ENCODE measurements around the gene CUX1.

The CUX1 gene

GRCh38 chr7:101952355-101953247 lies 135.2 kb downstream of the CUX1 start:
- no peak for DNase-seq

GRCh38 chr7:101953248-101953819 lies 135.9 kb downstream of the CUX1 start:
- no peak for DNase-seq

- no peak for DNase-seq
These were observed 137.1 kb downstream of the CUX1 start for GRCh38 chr7:101954499-101954898.

GRCh38 chr7:101956130-101956529 lies 138.7 kb downstream of the CUX1 start:
- DNase-seq, result no peak

GRCh38 chr7:101957744-101958525 lies 140.5 kb downstream of the CUX1 start:
- no peak for DNase-seq

DNA sequence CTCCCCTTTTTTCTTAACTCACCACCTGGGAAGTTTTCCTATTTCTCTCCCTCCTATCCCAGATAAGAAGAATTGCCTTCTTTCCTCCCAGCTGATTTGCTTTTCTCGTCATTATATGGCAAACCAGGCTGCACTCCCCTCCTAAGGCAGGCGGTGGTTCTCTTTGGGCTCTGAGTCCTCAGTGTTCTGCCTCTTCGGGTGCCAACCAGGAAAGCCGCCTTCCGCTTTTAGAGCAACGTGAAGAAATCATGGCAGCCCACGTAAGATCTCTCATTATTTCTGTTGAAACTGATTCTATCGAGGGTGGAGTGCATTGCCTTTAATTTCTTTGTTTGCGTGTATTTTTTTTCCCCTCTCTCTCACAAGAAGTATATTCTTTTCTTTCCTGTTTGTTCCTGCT lies 141.9 kb downstream of the CUX1 start:
- no peak for DNase-seq

DNA sequence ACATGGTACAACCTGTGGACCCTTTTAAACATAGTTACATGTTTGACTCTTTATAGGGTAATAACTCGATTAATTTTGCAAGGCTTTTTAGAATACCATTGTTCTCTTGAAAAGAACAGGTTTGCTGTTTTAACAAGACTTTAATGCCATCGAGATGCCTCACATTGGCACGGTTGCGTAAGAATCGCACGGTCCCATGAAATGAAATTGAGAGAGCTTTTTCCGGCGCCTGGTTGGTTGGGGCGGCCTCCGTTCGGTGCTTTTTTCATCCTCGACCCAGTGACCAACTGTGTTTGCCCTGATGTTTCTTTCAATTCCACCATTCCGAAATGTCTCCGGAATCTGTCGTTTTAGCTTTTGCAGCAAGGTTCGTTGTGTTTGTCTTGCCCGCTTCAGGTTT lies 142.4 kb downstream of the CUX1 start:
- no peak for DNase-seq

GRCh38 chr7:101960323-101960722 lies 142.9 kb downstream of the CUX1 start:
- DNase-seq, result no peak

DNA sequence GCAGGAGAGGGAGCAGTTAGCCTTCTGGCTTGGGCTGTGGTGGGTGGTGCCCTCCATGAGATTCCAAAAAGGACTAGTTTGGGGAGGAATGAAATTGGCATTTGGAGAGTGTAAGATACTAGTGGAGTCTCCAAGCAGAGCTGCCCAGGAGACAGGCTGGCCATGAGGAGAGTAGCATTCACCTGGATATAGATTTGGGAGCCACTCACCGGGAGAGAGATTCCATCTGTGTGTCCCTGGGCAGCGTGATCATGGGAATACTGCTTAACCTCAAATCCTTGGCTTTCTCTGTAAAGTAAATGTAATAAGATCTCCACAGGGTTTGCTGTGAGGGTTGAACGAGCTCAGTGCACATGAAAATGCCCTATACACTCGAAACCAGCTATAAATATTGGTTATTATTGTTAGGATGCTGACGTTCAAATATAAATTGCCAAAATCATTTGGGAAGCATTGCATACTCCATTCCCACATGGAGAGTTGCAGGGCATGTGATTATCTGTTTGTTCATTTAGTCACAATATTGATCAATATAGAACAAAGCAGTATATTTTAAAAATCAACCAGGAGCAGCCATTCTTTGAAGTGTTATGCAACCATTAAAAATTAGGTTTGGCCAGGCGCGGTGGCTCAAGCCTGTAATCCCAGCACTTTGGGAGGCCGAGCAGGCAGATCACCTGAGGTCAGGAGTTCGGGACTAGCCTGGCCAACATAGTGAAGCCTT lies 143.7 kb downstream of the CUX1 start:
- no peak for DNase-seq

DNA sequence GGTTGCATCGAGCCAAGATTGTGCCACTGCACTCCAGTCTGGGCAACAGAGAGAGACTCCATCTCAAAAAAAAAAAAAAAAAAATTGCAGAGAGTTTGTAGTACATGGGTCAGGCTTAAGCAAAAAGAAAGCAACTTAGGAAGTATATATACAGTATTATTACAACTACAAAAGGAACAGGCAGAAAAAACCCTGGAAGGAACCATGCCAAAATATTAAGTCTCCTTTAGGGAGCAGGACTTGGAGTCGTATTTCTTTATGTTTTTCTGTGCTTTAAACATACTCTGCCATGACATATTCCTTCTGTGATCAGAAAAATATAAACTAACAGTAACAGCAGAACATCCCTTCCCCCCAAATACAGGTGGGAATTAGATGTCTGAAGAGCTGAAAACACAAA lies 144.4 kb downstream of the CUX1 start:
- no peak for DNase-seq

DNA sequence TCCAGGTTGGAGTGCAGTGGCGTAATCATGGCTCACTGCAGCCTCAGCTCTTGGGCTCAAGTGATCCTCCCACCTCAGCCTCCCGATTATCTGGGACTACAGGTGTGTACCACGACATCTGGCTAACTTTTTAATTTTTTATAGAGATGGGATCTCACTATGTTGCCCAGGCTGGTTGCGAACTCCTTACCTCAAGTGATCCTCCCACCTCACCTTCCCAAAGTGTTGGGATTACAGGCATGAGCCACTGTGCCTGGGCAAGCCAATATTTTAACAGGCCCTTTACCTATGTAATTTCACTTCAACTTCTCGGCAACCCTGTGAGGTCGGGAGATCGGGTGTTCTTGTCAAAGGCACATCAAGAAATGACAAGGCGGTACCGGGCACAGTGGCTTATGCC lies 146.3 kb downstream of the CUX1 start:
- no peak for DNase-seq

DNA sequence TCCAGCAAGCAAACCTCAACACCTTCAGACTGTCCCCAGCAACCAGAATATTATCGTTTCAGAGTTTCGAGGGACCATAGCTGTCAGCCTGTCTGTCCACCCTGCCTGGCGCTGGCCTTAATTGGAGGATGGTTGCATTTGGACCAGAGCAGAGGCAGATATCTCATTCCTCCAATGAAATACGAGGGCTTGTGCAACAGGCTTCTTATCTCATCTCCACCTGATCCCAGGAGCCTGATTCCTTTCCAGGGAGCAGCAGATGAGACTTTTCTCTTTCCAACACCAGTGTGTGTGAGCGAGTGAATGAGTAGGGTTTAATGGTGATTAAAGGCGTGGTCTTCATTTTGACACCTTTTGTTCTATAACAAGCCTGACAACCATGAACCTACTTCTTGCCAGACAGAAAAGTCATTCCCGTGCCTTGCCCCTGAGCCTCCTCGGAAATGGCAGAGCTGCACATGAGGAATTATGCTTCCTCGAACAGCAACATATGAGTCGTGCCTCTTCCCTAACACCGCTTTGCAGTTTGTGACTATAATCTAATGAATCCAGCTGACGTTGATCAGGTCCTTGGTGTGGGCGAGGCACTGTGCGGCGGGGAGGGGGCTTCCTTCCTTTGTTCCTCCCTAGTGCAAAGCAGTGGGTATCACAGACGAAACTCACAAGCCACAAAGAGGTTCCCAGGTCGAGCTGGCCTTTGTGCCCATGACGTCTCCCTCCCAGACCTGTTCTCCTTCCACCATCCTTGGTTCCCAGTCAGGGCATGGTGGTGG lies 147.4 kb downstream of the CUX1 start:
- DNase-seq, result no peak

DNA sequence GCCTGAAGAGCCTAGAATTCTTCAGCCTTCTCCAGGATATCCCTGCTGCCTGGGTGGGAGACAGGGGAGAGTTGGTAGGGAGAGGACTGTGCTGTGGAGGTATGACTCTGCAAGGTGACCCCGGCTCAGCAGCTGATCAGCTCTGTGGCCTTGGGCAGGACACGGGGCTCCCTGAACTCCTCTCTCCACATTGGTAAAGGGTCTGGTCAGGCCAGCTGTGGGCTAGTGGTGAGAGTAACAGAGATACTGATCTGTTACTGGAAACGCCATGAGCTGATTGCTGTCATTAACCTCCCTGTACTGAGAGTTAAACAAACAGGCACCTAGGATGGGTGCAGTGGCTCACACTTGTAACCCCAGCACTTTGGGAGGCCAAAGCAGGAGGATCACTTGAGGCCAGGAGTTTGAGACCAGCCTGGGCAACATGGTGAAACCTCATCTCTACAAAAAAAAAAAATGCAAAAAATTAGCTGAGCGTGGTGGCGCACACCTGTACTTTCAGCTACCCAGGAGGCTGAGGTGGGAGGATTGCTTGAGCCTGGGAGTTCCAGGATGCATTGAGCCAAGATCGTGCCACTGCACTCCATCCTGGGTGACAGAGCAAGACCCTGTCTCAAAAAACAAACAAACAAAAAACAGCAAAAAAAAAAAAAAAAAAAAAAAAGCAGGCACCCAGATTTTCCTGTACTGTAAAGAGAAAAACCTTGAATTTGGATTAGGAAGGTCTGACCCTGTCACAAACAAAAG lies 151.5 kb downstream of the CUX1 start:
- no peak for DNase-seq

GRCh38 chr7:101969997-101970585 lies 152.7 kb downstream of the CUX1 start:
- no peak for DNase-seq

DNA sequence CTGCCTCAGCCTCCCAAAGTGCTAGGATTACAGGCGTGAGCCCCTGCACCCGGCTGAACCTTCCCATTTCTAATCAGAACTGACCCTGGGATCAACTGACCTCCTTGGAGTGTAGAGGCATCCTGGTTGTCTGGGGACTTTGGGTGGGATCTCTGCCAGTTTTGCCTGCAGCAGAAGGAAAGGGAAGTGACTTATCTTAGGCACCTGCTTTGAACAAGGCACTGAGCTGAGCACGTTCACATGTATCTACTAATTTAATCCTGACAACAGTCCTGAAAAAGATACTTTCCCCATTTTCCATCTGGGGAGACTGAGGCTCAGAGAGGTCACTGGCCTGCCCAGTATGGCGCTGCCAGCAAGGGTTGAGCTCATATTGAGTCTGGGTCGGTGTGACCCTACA lies 153.4 kb downstream of the CUX1 start:
- DNase-seq, result no peak

DNA sequence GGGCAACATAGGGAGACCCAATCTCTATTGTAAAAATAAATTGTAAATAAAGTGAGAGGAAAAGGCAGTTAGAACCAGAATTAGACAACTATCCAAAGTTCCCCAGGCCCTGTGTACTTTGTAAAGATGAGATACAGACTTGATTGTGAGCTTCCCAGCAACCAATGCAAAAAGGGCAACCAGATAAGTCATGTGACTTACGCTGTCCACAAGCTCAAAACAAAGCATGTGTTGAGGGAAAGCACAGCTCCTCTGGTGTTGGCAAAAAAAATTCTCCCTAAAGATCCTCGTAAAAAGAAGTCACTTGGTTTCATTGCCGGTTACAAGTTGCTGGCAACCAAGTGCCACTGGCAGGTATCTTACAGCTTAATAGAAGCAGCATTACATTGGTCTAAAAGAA lies 154.0 kb downstream of the CUX1 start:
- no peak for DNase-seq

- DNase-seq, result no peak
These were observed 155.2 kb downstream of the CUX1 start for GRCh38 chr7:101972627-101973026.

GRCh38 chr7:101973130-101973529 lies 155.7 kb downstream of the CUX1 start:
- DNase-seq, result no peak

DNA sequence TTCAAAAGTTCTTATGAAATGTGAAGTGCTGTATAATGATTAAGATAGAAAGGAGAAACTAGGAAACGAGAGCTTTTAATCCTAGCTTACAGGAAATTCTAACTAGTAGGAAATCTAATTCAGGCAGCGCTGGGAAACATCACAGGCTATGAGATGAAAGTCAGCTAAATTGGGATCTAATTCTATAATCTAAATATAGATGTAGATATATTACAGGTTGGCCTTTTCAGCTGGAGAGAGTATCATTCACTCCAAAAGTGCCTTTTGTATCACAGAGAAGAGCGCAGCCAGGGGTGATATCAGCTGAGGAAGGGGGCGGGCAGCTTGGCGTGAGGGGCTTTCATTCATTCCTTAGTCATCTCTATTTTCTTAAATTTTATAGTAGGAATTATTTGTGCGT lies 157.0 kb downstream of the CUX1 start:
- no peak for DNase-seq

- DNase-seq, result no peak
These were observed 157.6 kb downstream of the CUX1 start for GRCh38 chr7:101975046-101975445.
